K562 (cell line): ENCODE data around the gene MRPL54. TPM values are rescaled to one million over a fixed set of nuclear protein-coding genes. Genes with fewer than 3 reads are reported as not detected.

Experiments
- ATAC-seq: fragments of 200-7000 bp; cut with Tn5 transposase; 3 replicates; pipeline ENCODE4 v1.9.1; 2020; ENCODE audit warnings: moderate library complexity
- BruUV-seq: library from RNA; stranded (reverse); fragments of 400-500 nt; replicated peaks from 2 replicates; lab custom pipeline; 2021; lab: Mats Ljungman, UMichigan
- CTCF ChIA-PET: fragments of 300-600 bp; formaldehyde crosslinking; extraction: SDS; loops from one replicate; lab custom pipeline; 2021; ENCODE audit warnings: low intra/inter-chr PET ratio; lab: Yijun Ruan, JAX
- POLR2A ChIA-PET: fragments of 300-600, 350-650 bp; sonication (Branson Sonifier 250); formaldehyde crosslinking; extraction: SDS; loops from one replicate; lab custom pipeline; 2021; ENCODE audit warnings: antibody characterized with exemption, inconsistent platforms; lab: Yijun Ruan, JAX
- DNase-seq, 4 experiments: peaks; one replicate each; pipeline versions ENCODE4 v3.0.0 to v3.0.0-alpha.2; 2011 to 2018; ENCODE audit warnings: low spot score in 3 of 4, mixed read lengths in 3 of 4; ENCODE audit errors: extremely low read depth in 1 of 4
- FAIRE-seq: peaks from 2 replicates; lab custom pipeline; 2011; peaks lifted over from hg19 to GRCh38; lab: Jason Lieb, UNC
- H2AFZ ChIP-seq: 2 replicates; pipeline ENCODE4 v1.6.0; 2011; ENCODE audit warnings: low read depth, low read length, control low read depth, inconsistent platforms
- H3K27ac ChIP-seq: fragments of 200-600 bp; 3 replicates; pipeline ENCODE4 v1.8.0; 2011; ENCODE audit warnings: low read depth, mild to moderate bottlenecking, control low read depth, inconsistent platforms, low read length, moderate library complexity, mixed read lengths; ENCODE audit errors: extremely low read depth
- H3K27me3 ChIP-seq, 2 experiments: fragments of 300-600 bp in 1 of 2; 2 replicates in 1 of 2; 3 replicates in 1 of 2; pipeline versions ENCODE4 v1.6.0 to v1.8.0; 2011; ENCODE audit warnings: inconsistent platforms in 2 of 2, low read length in 2 of 2, mild to moderate bottlenecking in 1 of 2, mixed read lengths in 1 of 2, moderate library complexity in 1 of 2; ENCODE audit not compliant: control insufficient read depth in 2 of 2, insufficient read depth in 2 of 2
- H3K36me3 ChIP-seq: fragments of 300-600 bp; 3 replicates; pipeline ENCODE4 v1.8.0; 2011; ENCODE audit warnings: mild to moderate bottlenecking, low read length, inconsistent platforms; ENCODE audit not compliant: control insufficient read depth, insufficient read depth
- H3K4me1 ChIP-seq, 2 experiments: fragments of 200-600 bp in 1 of 2; replicated peaks in 1 of 2; 2 replicates in 1 of 2; 3 replicates in 1 of 2; pipeline versions ENCODE4 v1.5.1 to v1.8.0; 2011; ENCODE audit warnings: inconsistent platforms in 2 of 2, low read length in 2 of 2, mild to moderate bottlenecking in 1 of 2, mixed read lengths in 1 of 2, moderate library complexity in 1 of 2; ENCODE audit not compliant: control insufficient read depth in 2 of 2, insufficient read depth in 2 of 2
- H3K4me2 ChIP-seq: 2 replicates; pipeline ENCODE4 v1.6.1; 2011; ENCODE audit warnings: low read length, control low read depth, inconsistent platforms, mixed read lengths; ENCODE audit not compliant: insufficient read depth
- H3K4me3 ChIP-seq: fragments of 200-600 bp; sonication (generic), shearing (Covaris generic); 2 replicates; pipeline ENCODE4 v1.5.1; 2016; ENCODE audit warnings: control low read depth, inconsistent platforms
- H3K79me2 ChIP-seq: fragments of 200-600 bp; 3 replicates; pipeline ENCODE4 v1.8.0; 2011; ENCODE audit warnings: low read length, inconsistent platforms; ENCODE audit not compliant: control insufficient read depth, insufficient read depth
- H3K9ac ChIP-seq, 2 experiments: 2 replicates each; pipeline versions ENCODE4 v1.6.0 to v1.6.1; 2011; ENCODE audit warnings: low read depth in 2 of 2, low read length in 2 of 2, control low read depth in 1 of 2, inconsistent platforms in 1 of 2, mild to moderate bottlenecking in 1 of 2, mixed read lengths in 1 of 2; ENCODE audit not compliant: insufficient read depth in 1 of 2
- H3K9me1 ChIP-seq: one replicate; pipeline ENCODE4 v1.6.0; 2011; ENCODE audit warnings: inconsistent platforms, mild to moderate bottlenecking, low read length, moderate library complexity; ENCODE audit not compliant: control insufficient read depth, insufficient read depth
- H3K9me3 ChIP-seq: replicated peaks from 2 replicates; pipeline ENCODE4 v1.5.1; 2011; ENCODE audit warnings: low read depth, low read length, inconsistent platforms; ENCODE audit not compliant: control insufficient read depth, insufficient read depth
- H4K20me1 ChIP-seq: replicated peaks from 2 replicates; pipeline ENCODE4 v1.6.1; 2011; ENCODE audit warnings: low read length, inconsistent platforms, mixed read lengths; ENCODE audit not compliant: control insufficient read depth, insufficient read depth
- BCOR ChIP-seq: fragments of 450-650 bp; IDR thresholded peaks from 2 replicates; pipeline ENCODE4 v1.6.1; 2016
- KDM1A ChIP-seq, 2 experiments: fragments of 450-650 bp; IDR thresholded peaks; 2 replicates each; pipeline ENCODE4 v1.6.1; 2016; ENCODE audit warnings: mild to moderate bottlenecking in 2 of 2
- KDM4B ChIP-seq, 2 experiments: fragments of 450-650 bp in 1 of 2; sonication (generic) in 1 of 2; IDR thresholded peaks; 2 replicates each; pipeline ENCODE4 v1.6.1; 2016 to 2017; ENCODE audit warnings: borderline replicate concordance in 2 of 2, antibody characterized with exemption in 1 of 2, low read depth in 1 of 2, mild to moderate bottlenecking in 1 of 2
- PTBP1 ChIP-seq: fragments of 200-400 bp; formaldehyde crosslinking; IDR thresholded peaks from 2 replicates; pipeline ENCODE4 v1.6.1; 2017; ENCODE audit warnings: low read depth, low read length
- RBM25 ChIP-seq: fragments of 200-400 bp; formaldehyde crosslinking; IDR thresholded peaks from 2 replicates; pipeline ENCODE4 v1.6.1; 2018; ENCODE audit warnings: low read length, low read depth, moderate library complexity; ENCODE audit not compliant: severe bottlenecking
- RCOR1 ChIP-seq, 2 experiments: IDR thresholded peaks; 2 replicates each; pipeline ENCODE4 v1.6.1; 2012; ENCODE audit warnings: low read depth in 2 of 2, low read length in 2 of 2, borderline replicate concordance in 1 of 2, improper control_type of control experiment in 1 of 2
- ZZZ3 ChIP-seq: fragments of 450-650 bp; IDR thresholded peaks from 2 replicates; pipeline ENCODE4 v1.6.1; 2016; ENCODE audit warnings: antibody characterized with exemption, mild to moderate bottlenecking, moderate library complexity
- WGBS: fragments of 100-300 bp; shearing (Covaris generic); methylation state at CpG from one replicate; pipeline ENCODE4 v1.1.6; 2016; ENCODE audit warnings: low coverage, mixed read lengths; ENCODE audit not compliant: insufficient coverage; ENCODE audit errors: missing lambda C conversion rate; 5-methylcytosine and 5-hydroxymethylcytosine counted together
- in situ Hi-C: fragments of 300-500 bp; cut with MboI; formaldehyde crosslinking; loops from 4 replicates; pipeline ENCODE4 v1.15.0; 2018; ENCODE audit warnings: inconsistent platforms, mixed read lengths
- intact Hi-C: fragments of 100-400 bp; cut with micrococcal nuclease; formaldehyde crosslinking; loops from 2 replicates; pipeline ENCODE4 v1.14.2; 2022
- polyA plus RNA-seq, 8 experiments: library from polyadenylated mRNA; depleted of rRNA in 4 of 8; stranded (reverse) in 5 of 8; unstranded in 3 of 8; fragments of >200 nt; fragmentation: Nextera tagmentation in 2 of 8; fragmentation: Illumina TruSeq in 1 of 8; extraction: Ambion mirVana in 2 of 8; extraction: Trizol in 1 of 8; gene quantifications; 2 replicates each; pipeline versions ENCODE4 v1.2.1 to v1.2.3, GENCODE V29; 2011 to 2014; ENCODE audit warnings: inconsistent platforms in 1 of 8, missing spikeins in 1 of 8
- total RNA-seq, 7 experiments: library from RNA; depleted of rRNA in 6 of 7; stranded (reverse); fragments of >200 nt in 6 of 7; fragmentation: Illumina TruSeq in 2 of 7; extraction: Trizol in 2 of 7; gene quantifications; 2 replicates each; pipeline versions ENCODE4 v1.2.1 to v1.2.3, GENCODE V29; 2011 to 2021; ENCODE audit warnings: low replicate concordance in 1 of 7
- TF ChIP-seq, protein P1 (sequence below), 2 experiments: fragments of 450-650 bp in 1 of 2; IDR thresholded peaks; 2 replicates each; pipeline ENCODE4 v1.6.1; 2011 to 2017; ENCODE audit warnings: low read depth in 2 of 2, antibody characterized with exemption in 1 of 2, borderline replicate concordance in 1 of 2, low read length in 1 of 2, mild to moderate bottlenecking in 1 of 2, mixed read lengths in 1 of 2; ENCODE audit not compliant: control insufficient read depth in 1 of 2

The MRPL54 gene
- total and polyA plus RNA-seq, 9 of the 15 experiments (the other 6 are each of a cell fraction or from before 2014, with no cell fraction given): 3.5 to 120 (median 56.9) TPM

- 66% methylated on average over 3 of the region's 3 CpGs for WGBS
- CTCF ChIA-PET: no interaction called here
Observed at GRCh38 chr19:3793799-3794198, 31.3 kb downstream of the MRPL54 start.

More at GRCh38 chr19:3793799-3794198, 31.3 kb downstream of the MRPL54 start:
- no peaks in the 10 kb centered on the region for H3K36me3 ChIP-seq
- BruUV-seq: no TSS peak
- H3K4me1 ChIP-seq: no peaks in the 10 kb centered on the region; a peak in 1 of 5 replicates
- no peaks in the 10 kb centered on the region for H3K9me1 ChIP-seq
- no peak overlapping the region for H2AFZ ChIP-seq
- FAIRE-seq (no peak), ATAC-seq (no peak), DNase-seq (no peak)
- no peaks in the 10 kb centered on the region for H3K79me2 ChIP-seq
- intact Hi-C loops (no loop called here), in situ Hi-C loops (no loop called here)
- 0 out of 2 replicates have a peak, but pooled peaks cover 2% of the 10 kb centered on the region for H3K9me3 ChIP-seq
- H3K4me2 ChIP-seq: no peak overlapping the region
- H4K20me1 ChIP-seq: no peaks in the 10 kb centered on the region
- TF ChIP-seq, protein P1, sequence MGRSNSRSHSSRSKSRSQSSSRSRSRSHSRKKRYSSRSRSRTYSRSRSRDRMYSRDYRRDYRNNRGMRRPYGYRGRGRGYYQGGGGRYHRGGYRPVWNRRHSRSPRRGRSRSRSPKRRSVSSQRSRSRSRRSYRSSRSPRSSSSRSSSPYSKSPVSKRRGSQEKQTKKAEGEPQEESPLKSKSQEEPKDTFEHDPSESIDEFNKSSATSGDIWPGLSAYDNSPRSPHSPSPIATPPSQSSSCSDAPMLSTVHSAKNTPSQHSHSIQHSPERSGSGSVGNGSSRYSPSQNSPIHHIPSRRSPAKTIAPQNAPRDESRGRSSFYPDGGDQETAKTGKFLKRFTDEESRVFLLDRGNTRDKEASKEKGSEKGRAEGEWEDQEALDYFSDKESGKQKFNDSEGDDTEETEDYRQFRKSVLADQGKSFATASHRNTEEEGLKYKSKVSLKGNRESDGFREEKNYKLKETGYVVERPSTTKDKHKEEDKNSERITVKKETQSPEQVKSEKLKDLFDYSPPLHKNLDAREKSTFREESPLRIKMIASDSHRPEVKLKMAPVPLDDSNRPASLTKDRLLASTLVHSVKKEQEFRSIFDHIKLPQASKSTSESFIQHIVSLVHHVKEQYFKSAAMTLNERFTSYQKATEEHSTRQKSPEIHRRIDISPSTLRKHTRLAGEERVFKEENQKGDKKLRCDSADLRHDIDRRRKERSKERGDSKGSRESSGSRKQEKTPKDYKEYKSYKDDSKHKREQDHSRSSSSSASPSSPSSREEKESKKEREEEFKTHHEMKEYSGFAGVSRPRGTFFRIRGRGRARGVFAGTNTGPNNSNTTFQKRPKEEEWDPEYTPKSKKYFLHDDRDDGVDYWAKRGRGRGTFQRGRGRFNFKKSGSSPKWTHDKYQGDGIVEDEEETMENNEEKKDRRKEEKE (IDR thresholded peaks at IDR 0.05; ENCODE audit: borderline replicate concordance in 1 of 2, control insufficient read depth in 1 of 2, low read depth in 2 of 2, low read length in 1 of 2): no peak
- TF ChIP-seq RCOR1 (IDR thresholded peaks at IDR 0.05; ENCODE audit: borderline replicate concordance in 1 of 2, low read depth in 2 of 2, low read length in 2 of 2): 0 out of 4 replicates have a peak, but pooled peaks of 1 of the 2 experiments have one; percentile 25
- no peak for TF ChIP-seq ZZZ3
- TF ChIP-seq BCOR: peak; percentile 67; the same call in 1 of the 2 replicates
- TF ChIP-seq PTBP1: 0 out of 2 replicates have a peak, but pooled peaks have one; percentile 45
- TF ChIP-seq KDM1A (IDR thresholded peaks at IDR 0.05): peak in 1 of 2 experiments; percentile 31; a peak in 1 of 4 replicates
- no peak for TF ChIP-seq KDM4B (IDR thresholded peaks at IDR 0.05; ENCODE audit: borderline replicate concordance in 2 of 2, low read depth in 1 of 2)
- peak; percentile 80 for TF ChIP-seq RBM25
- H3K4me3 ChIP-seq: no peak overlapping the region
- POLR2A ChIA-PET: no interaction called here
- peaks cover 0 to 10% of the 10 kb centered on the region in 2 experiments; a peak in 1 of 5 replicates for H3K27me3 ChIP-seq
- H3K27ac ChIP-seq: no peak overlapping the region
- no peak overlapping the region for H3K9ac ChIP-seq
